AG09309 (cell line): ENCODE measurements around the gene ABHD17B.

Experiments used
- DNase-seq: peaks from one replicate; pipeline ENCODE4 v3.0.0-alpha.2; 2010; ENCODE audit warnings: low read depth
- H3K4me3 ChIP-seq: 2 replicates; pipeline ENCODE4 v1.5.1; 2011; ENCODE audit warnings: mild to moderate bottlenecking, low read depth, low read length, moderate library complexity; ENCODE audit not compliant: control insufficient read depth
- TF ChIP-seq, protein P1 (sequence below): IDR thresholded peaks from 2 replicates; pipeline ENCODE4 v1.5.1; 2011; ENCODE audit warnings: mild to moderate bottlenecking, low read depth, low read length, inconsistent platforms; ENCODE audit not compliant: insufficient read depth, control insufficient read depth; ENCODE audit errors: missing control alignments

Gene ABHD17B

DNA sequence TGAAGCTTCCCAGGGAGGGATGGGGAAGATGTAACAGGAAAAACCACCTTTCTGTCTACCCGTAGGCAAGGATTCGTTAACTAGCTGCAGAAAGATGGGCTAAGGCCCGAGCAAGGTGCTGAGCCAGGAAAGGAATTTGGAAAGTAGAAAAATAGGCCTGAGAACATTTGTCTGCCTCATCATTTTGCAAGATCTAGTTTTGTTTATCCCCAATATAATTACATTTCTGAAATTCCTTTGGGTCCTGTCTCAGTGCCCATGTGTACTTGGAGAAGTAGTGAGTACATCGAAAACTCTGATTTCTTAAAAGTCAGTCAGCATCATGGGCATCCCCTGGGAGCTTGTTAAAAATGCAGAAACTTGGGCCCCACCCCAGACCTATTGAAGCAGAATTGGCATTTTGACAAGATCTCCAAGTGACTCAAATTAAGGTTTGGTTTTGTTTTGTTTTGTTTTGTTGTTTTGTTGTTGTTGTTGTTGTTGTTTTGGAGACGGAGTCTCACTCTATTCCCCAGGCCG is 90.5 kb downstream of the ABHD17B start:
- TF ChIP-seq, protein P1, sequence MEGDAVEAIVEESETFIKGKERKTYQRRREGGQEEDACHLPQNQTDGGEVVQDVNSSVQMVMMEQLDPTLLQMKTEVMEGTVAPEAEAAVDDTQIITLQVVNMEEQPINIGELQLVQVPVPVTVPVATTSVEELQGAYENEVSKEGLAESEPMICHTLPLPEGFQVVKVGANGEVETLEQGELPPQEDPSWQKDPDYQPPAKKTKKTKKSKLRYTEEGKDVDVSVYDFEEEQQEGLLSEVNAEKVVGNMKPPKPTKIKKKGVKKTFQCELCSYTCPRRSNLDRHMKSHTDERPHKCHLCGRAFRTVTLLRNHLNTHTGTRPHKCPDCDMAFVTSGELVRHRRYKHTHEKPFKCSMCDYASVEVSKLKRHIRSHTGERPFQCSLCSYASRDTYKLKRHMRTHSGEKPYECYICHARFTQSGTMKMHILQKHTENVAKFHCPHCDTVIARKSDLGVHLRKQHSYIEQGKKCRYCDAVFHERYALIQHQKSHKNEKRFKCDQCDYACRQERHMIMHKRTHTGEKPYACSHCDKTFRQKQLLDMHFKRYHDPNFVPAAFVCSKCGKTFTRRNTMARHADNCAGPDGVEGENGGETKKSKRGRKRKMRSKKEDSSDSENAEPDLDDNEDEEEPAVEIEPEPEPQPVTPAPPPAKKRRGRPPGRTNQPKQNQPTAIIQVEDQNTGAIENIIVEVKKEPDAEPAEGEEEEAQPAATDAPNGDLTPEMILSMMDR: no peak
- no peak overlapping the region for H3K4me3 ChIP-seq
- DNase-seq: no peak

DNA sequence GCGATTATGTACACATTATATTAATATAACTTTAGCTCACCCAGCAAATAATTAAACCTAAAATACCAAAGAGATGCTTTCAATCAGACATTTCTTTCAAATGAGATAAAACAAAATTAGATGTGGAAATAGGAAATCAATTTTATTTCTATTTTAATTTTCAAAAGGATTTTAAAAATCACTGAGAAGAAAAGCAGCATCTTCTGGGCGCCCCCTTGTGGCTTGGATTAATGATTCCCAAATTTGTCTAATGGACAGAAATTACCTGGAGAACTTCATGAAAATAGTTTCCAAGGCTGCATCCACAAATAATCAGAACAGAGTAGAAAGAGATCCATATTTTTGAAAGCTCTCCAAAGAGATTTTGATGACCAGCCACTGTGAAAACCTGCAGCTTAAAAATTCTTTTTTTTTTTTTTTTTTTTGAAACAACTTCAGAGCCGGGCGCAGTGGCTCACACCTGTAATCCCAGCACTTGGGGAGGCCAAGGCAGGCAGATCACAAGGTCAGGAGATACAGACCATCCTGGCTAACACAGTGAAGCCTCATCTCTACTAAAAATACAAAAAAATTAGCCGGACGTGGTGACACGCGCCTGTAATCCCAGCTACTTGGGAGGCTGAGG is 91.8 kb downstream of the ABHD17B start:
- no peak overlapping the region for H3K4me3 ChIP-seq
- TF ChIP-seq, protein P1: peak; percentile 66
- no peak for DNase-seq

DNA sequence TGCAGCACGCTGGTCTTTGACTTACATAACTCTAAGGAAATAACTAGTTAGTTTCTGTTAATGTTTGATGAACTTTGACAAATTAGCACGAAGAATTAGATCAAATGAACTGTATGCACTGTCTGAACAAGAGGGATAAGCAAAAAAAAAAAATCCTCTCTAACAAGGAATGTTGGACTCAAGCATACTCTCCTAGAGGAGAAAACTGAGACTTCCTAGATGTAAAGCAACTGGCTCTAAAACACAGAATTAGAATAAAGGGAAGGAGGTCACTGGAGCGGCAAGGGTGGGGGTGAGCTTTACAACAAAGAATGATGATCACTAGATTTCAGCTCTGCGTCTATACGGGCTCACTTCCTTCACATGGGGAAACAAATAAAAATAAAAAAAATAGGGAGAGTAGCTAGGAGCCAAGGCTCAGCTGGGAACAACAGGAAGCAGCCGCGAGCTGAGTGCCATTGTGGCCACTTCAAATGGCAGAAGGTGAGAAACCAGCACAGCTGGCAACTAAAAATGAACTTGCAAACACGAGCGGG is 94.0 kb downstream of the ABHD17B start:
- no peak for DNase-seq
- no peak overlapping the region for H3K4me3 ChIP-seq
- TF ChIP-seq, protein P1: no peak
